ENCODE data around the gene UBE2QL1. TPM values are rescaled to one million over a fixed set of nuclear protein-coding genes. Genes with fewer than 3 reads are reported as not detected.

UBE2QL1 gene
- total RNA-seq, 2 experiments from 2014 or later, result not detected

GRCh38 chr5:6432206-6432605, 16.5 kb upstream of the UBE2QL1 start:
- Mint-ChIP-seq H3K27ac (no peak overlapping the region), H3K4me3 (no peak overlapping the region), H3K4me1 (ENCODE audit: low read depth) (no peaks in the 10 kb centered on the region), H3K27me3 (ENCODE audit: low read depth) (peaks cover 11% of the 10 kb centered on the region), H3K9me3 (ENCODE audit: insufficient read depth) (no peaks in the 10 kb centered on the region), H3K36me3 (ENCODE audit: low read depth) (no peaks in the 10 kb centered on the region)
- no peak for DNase-seq
- ChIA-PET CTCF (no interaction called here), POLR2A (no interaction called here)
- no peak for ATAC-seq

GRCh38 chr5:6434731-6435130, 13.9 kb upstream of the UBE2QL1 start:
- ChIA-PET CTCF (no interaction called here), POLR2A (no interaction called here)
- no peak overlapping the region for H3K27ac Mint-ChIP-seq
- H3K4me3 Mint-ChIP-seq, result no peak overlapping the region
- ATAC-seq (no peak), DNase-seq (no peak)
- peaks cover 17% of the 10 kb centered on the region for H3K27me3 Mint-ChIP-seq (ENCODE audit: low read depth)
- no peaks in the 10 kb centered on the region for H3K4me1 Mint-ChIP-seq (ENCODE audit: low read depth)
- H3K36me3 Mint-ChIP-seq (ENCODE audit: low read depth), result no peaks in the 10 kb centered on the region
- H3K9me3 Mint-ChIP-seq (ENCODE audit: insufficient read depth), result no peaks in the 10 kb centered on the region

DNA sequence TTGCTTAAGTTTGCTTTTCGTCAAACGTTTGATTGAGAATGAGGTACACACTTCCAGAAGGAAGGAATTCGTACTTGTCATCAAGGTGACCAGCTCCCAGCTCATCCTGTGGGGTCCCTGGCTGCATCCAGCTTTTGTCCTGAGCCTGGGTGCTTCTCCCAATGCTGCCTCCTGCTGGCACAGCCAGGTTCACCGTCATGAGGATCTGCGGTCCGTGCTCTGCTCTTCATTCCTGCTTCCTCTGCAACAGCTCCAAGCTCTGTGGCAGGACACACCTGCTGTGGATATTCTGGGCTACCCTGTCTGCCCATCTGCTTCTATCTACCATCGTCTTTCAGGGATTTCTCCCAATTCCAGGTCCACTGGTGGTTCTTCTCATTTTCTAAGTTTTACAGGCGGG, 13.3 kb upstream of the UBE2QL1 start:
- Mint-ChIP-seq H3K4me1 (ENCODE audit: low read depth) (no peaks in the 10 kb centered on the region), H3K27ac (no peak overlapping the region), H3K9me3 (ENCODE audit: insufficient read depth) (no peaks in the 10 kb centered on the region), H3K36me3 (ENCODE audit: low read depth) (no peaks in the 10 kb centered on the region), H3K4me3 (no peak overlapping the region), H3K27me3 (ENCODE audit: low read depth) (peaks cover 17% of the 10 kb centered on the region)
- POLR2A ChIA-PET, result no interaction called here
- ATAC-seq (no peak), DNase-seq (no peak)
- CTCF ChIA-PET, result interaction anchor here (0.6 kb wide), 1 partner anchor 142 kb away, joined by 3 read pairs; no protein-coding TSS in a partner anchor

- no peak overlapping the region for H3K4me3 Mint-ChIP-seq
- peaks cover 24% of the 10 kb centered on the region for H3K27me3 Mint-ChIP-seq (ENCODE audit: low read depth)
- POLR2A ChIA-PET, result no interaction called here
- ATAC-seq (no peak), DNase-seq (no peak)
- no peaks in the 10 kb centered on the region for H3K36me3 Mint-ChIP-seq (ENCODE audit: low read depth)
- no peaks in the 10 kb centered on the region for H3K4me1 Mint-ChIP-seq (ENCODE audit: low read depth)
- H3K27ac Mint-ChIP-seq, result no peak overlapping the region
- CTCF ChIA-PET, result no interaction called here
- no peaks in the 10 kb centered on the region for H3K9me3 Mint-ChIP-seq (ENCODE audit: insufficient read depth)
These were observed 11.8 kb upstream of the UBE2QL1 start for GRCh38 chr5:6436715-6437331.

DNA sequence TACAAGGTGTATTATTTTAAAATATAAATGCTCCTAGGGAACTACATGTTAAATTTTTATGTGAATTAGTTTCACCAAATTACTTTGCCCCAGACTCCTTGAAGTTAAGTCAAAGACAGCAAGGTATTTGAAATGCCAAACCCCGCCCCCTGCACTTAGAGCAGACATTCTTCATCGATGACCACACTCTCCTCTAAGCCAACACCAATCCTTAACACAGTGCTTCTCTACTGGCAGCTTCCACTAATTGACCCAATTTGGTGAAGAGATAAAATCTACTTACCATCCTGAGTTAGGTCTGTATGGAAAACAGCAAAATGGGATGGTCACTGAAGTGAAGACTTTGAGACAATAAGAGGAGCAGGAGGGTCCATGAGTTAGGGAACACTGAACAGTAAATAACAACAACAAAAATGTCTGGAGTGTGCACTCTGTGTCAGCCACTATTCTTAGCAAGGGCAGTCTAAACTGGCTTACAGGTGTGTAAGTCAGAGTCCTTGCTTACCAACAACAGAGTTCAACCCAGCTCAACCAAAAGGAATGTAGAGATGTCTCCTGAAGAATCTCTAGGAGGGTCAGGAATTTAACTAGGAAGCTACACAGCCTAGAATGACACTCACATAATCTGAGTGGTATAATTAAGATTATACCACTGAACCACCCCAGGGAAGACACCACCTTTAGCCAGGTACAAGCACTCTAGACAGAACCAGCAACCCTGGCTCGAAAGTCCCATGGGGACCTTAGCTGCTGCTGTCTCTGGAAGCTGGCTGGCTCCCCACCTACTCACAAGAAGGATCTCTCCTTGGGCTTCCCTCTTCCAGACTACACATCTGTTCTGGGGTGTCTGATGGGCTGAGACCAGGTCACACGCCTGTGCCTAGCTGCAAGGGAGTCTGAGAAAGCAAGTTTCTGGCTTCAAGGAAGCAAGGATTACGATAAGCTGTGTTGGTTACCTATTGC, 8.8 kb upstream of the UBE2QL1 start:
- H3K27me3 Mint-ChIP-seq (ENCODE audit: low read depth), result peaks cover 33% of the 10 kb centered on the region
- ChIA-PET CTCF (no interaction called here), POLR2A (no interaction called here)
- no peaks in the 10 kb centered on the region for H3K36me3 Mint-ChIP-seq (ENCODE audit: low read depth)
- no peaks in the 10 kb centered on the region for H3K4me1 Mint-ChIP-seq (ENCODE audit: low read depth)
- DNase-seq, result no peak
- no peaks in the 10 kb centered on the region for H3K9me3 Mint-ChIP-seq (ENCODE audit: insufficient read depth)
- no peak for ATAC-seq
- H3K27ac Mint-ChIP-seq, result no peak overlapping the region
- H3K4me3 Mint-ChIP-seq, result no peak overlapping the region

- Mint-ChIP-seq H3K4me3 (no peak overlapping the region), H3K9me3 (ENCODE audit: insufficient read depth) (no peaks in the 10 kb centered on the region), H3K4me1 (ENCODE audit: low read depth) (no peaks in the 10 kb centered on the region), H3K27ac (no peak overlapping the region), H3K36me3 (ENCODE audit: low read depth) (no peaks in the 10 kb centered on the region), H3K27me3 (ENCODE audit: low read depth) (peaks cover 32% of the 10 kb centered on the region)
- ChIA-PET POLR2A (no interaction called here), CTCF (no interaction called here)
- ATAC-seq, result no peak
- no peak for DNase-seq
These were observed 6.3 kb upstream of the UBE2QL1 start for GRCh38 chr5:6442333-6442732.

GRCh38 chr5:6443326-6443725, 5.3 kb upstream of the UBE2QL1 start:
- ChIA-PET CTCF (no interaction called here), POLR2A (no interaction called here)
- H3K4me1 Mint-ChIP-seq (ENCODE audit: low read depth), result no peaks in the 10 kb centered on the region

GRCh38 chr5:6446042-6446441, 2.6 kb upstream of the UBE2QL1 start:
- DNase-seq (no peak), ATAC-seq (no peak)
- Mint-ChIP-seq H3K36me3 (ENCODE audit: low read depth) (no peaks in the 10 kb centered on the region), H3K4me1 (ENCODE audit: low read depth) (peaks cover 2% of the 10 kb centered on the region), H3K27ac (no peak overlapping the region), H3K27me3 (ENCODE audit: low read depth) (peaks cover 43% of the 10 kb centered on the region), H3K4me3 (no peak overlapping the region), H3K9me3 (ENCODE audit: insufficient read depth) (no peaks in the 10 kb centered on the region)
- CTCF ChIA-PET, result no interaction called here
- POLR2A ChIA-PET, result no interaction called here

More at GRCh38 chr5:6443326-6443725, 5.3 kb upstream of the UBE2QL1 start:
- DNase-seq (no peak), ATAC-seq (no peak)
- Mint-ChIP-seq H3K27me3 (ENCODE audit: low read depth) (peaks cover 29% of the 10 kb centered on the region), H3K4me3 (no peak overlapping the region), H3K27ac (no peak overlapping the region), H3K9me3 (ENCODE audit: insufficient read depth) (no peaks in the 10 kb centered on the region), H3K36me3 (ENCODE audit: low read depth) (no peaks in the 10 kb centered on the region)

- CTCF ChIA-PET, result no interaction called here
- Mint-ChIP-seq H3K4me3 (no peak overlapping the region), H3K27me3 (ENCODE audit: low read depth) (peaks cover 46% of the 10 kb centered on the region), H3K9me3 (ENCODE audit: insufficient read depth) (no peaks in the 10 kb centered on the region), H3K27ac (no peak overlapping the region), H3K4me1 (ENCODE audit: low read depth) (peaks cover 2% of the 10 kb centered on the region), H3K36me3 (ENCODE audit: low read depth) (no peaks in the 10 kb centered on the region)
- POLR2A ChIA-PET, result no interaction called here
- peak; percentile 23 for DNase-seq
- ATAC-seq, result peak; percentile 46
These were observed 1.9 kb upstream of the UBE2QL1 start for GRCh38 chr5:6446626-6447309.

DNA sequence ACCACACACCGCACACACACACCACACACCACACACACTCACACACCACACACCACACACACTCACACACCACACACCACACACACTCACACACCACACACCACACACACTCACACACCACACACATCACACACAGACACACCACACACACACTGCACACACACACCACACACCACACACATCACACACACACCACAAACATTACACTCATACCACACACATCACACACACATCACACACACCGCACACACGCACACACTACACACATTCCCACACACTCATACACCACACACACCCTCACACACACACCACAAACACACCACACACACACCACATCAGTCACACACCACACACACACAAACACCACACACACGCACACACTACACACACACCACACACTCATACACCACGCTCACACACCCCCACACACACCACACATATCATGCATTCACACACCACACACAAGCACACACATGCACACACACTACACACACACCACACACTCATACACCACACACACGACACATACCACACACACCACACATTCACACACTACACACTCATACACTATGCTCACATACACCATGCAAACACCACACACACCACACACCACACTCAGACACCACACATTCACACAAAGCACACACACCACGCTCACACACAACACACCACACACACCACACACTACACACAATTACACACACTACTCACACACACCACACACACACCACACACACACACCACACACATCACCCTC, 1.1 kb upstream of the UBE2QL1 start:
- ATAC-seq (no peak), DNase-seq (no peak)
- H3K27ac Mint-ChIP-seq, result no peak overlapping the region
- no peaks in the 10 kb centered on the region for H3K36me3 Mint-ChIP-seq (ENCODE audit: low read depth)
- H3K4me3 Mint-ChIP-seq, result no peak overlapping the region
- H3K9me3 Mint-ChIP-seq (ENCODE audit: insufficient read depth), result no peaks in the 10 kb centered on the region
- peaks cover 46% of the 10 kb centered on the region for H3K27me3 Mint-ChIP-seq (ENCODE audit: low read depth)
- POLR2A ChIA-PET, result no interaction called here
- CTCF ChIA-PET, result no interaction called here
- peaks cover 2% of the 10 kb centered on the region for H3K4me1 Mint-ChIP-seq (ENCODE audit: low read depth)

DNA sequence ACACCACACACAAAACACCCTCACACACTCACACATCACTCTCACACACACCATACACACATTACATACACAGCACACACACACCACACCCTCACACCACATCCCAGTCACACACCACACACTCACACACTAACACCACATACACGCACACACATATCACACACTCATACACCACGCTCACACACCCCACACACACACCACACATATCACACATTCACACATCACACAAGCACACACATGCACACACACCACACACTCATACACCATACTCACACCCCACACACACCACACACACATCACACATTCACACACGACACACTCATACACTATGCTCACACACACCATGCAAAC, 543 bp upstream of the UBE2QL1 start:
- H3K27me3 Mint-ChIP-seq (ENCODE audit: low read depth), result peaks cover 43% of the 10 kb centered on the region
- ATAC-seq, result no peak
- H3K4me3 Mint-ChIP-seq, result no peak overlapping the region
- no peaks in the 10 kb centered on the region for H3K9me3 Mint-ChIP-seq (ENCODE audit: insufficient read depth)
- ChIA-PET POLR2A (no interaction called here), CTCF (no interaction called here)
- H3K4me1 Mint-ChIP-seq (ENCODE audit: low read depth), result peaks cover 2% of the 10 kb centered on the region
- no peaks in the 10 kb centered on the region for H3K36me3 Mint-ChIP-seq (ENCODE audit: low read depth)
- no peak overlapping the region for H3K27ac Mint-ChIP-seq
- no peak for DNase-seq
